ENCODE results near the gene HS6ST1.

Gene HS6ST1

GRCh38 chr2:128282976-128283810, 35.5 kb downstream of the HS6ST1 start:
- DNase-seq (ENCODE audit: low read depth in 2 of 2): no peak

- no peak for DNase-seq (ENCODE audit: low read depth in 2 of 2)
Measured at GRCh38 chr2:128282246-128282975, 36.3 kb downstream of the HS6ST1 start.

GRCh38 chr2:128281852-128282245, 36.8 kb downstream of the HS6ST1 start:
- no peak for DNase-seq (ENCODE audit: low read depth in 2 of 2)

- no peak for DNase-seq (ENCODE audit: low read depth in 2 of 2)
Measured at GRCh38 chr2:128280901-128281321, 37.8 kb downstream of the HS6ST1 start.

- no peak for DNase-seq (ENCODE audit: low read depth in 2 of 2)
Measured at GRCh38 chr2:128280158-128280871, 38.4 kb downstream of the HS6ST1 start.

GRCh38 chr2:128279786-128280157, 38.9 kb downstream of the HS6ST1 start:
- DNase-seq (ENCODE audit: low read depth in 2 of 2): no peak

- no peak for DNase-seq (ENCODE audit: low read depth in 2 of 2)
Measured at GRCh38 chr2:128279009-128279408, 39.7 kb downstream of the HS6ST1 start.

- no peak for DNase-seq (ENCODE audit: low read depth in 2 of 2)
Measured at GRCh38 chr2:128277961-128278681, 40.5 kb downstream of the HS6ST1 start.

GRCh38 chr2:128276878-128277675, 41.6 kb downstream of the HS6ST1 start:
- no peak for DNase-seq (ENCODE audit: low read depth in 2 of 2)

GRCh38 chr2:128275498-128276045, 43.1 kb downstream of the HS6ST1 start:
- no peak for DNase-seq (ENCODE audit: low read depth in 2 of 2)

- no peak for DNase-seq (ENCODE audit: low read depth in 2 of 2)
Measured at GRCh38 chr2:128274218-128274617, 44.5 kb downstream of the HS6ST1 start.

- no peak for DNase-seq (ENCODE audit: low read depth in 2 of 2)
Measured at GRCh38 chr2:128273469-128274081, 45.1 kb downstream of the HS6ST1 start.

- no peak for DNase-seq (ENCODE audit: low read depth in 2 of 2)
Measured at GRCh38 chr2:128272601-128273468, 45.8 kb downstream of the HS6ST1 start.

GRCh38 chr2:128271911-128272600, 46.6 kb downstream of the HS6ST1 start:
- DNase-seq (ENCODE audit: low read depth in 2 of 2): no peak

GRCh38 chr2:128271597-128271910, 47.1 kb downstream of the HS6ST1 start:
- DNase-seq (ENCODE audit: low read depth in 2 of 2): no peak

GRCh38 chr2:128270672-128271596, 47.7 kb downstream of the HS6ST1 start:
- DNase-seq (ENCODE audit: low read depth in 2 of 2): no peak

- no peak for DNase-seq (ENCODE audit: low read depth in 2 of 2)
Measured at GRCh38 chr2:128269990-128270671, 48.5 kb downstream of the HS6ST1 start.
